ENCODE results near the gene CPHXL. TPM values are rescaled to one million over a fixed set of nuclear protein-coding genes. Genes with fewer than 3 reads are reported as not detected.

Gene CPHXL
- not detected for total RNA-seq
- long read RNA-seq, result 0 reads

DNA sequence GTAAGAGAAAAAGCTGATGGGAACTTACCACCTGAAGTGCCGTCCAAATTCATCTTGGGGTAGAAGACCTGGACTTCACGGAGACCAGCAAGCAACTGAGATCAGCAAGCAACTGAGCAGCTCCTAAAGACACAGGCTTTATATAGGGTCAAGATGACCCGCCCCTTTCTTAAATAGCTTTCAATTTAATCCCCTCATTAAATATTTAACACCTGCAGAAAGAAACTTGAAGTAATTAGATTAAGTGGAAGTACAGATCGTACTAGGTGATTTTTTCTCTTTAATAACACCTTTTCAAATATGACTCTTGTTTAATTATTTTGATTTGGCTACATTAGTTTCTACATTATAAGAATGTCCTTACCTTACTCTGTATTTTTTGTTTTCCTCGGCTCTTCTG lies at the start of gene CPHXL:
TSS of gene CPHXL (minus strand) at position 101 of the 400 bp plus-strand sequence. CDS start at position 53, 48 bp downstream.
- intact Hi-C loops (cut with DNase I, micrococcal nuclease), result no loop called here
- ATAC-seq, result no peak

DNA sequence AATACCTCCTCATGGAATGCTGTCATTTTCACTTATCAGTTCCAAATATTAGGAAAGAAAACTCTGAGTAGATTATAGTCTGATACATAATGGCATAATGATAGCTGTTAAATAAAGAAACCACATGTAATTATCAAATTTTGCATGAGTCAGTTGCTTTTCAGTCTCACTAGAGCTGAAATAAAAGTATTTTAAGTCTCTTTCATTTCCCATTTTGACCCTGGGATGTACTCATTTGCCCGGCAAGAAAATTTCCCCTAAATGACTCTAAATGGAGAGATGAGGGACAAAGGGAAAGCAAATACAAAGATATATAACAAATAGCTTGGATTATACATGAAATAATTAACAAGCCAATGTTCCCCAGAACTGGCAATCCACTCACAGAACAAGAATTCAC lies 47.9 kb upstream of the CPHXL start:
- DNase-seq, result no peak
- intact Hi-C loops (cut with DNase I, micrococcal nuclease), result no loop called here
- ATAC-seq, result no peak

More for the DNA sequence above, at the start of gene CPHXL:
- no peak for DNase-seq

DNA sequence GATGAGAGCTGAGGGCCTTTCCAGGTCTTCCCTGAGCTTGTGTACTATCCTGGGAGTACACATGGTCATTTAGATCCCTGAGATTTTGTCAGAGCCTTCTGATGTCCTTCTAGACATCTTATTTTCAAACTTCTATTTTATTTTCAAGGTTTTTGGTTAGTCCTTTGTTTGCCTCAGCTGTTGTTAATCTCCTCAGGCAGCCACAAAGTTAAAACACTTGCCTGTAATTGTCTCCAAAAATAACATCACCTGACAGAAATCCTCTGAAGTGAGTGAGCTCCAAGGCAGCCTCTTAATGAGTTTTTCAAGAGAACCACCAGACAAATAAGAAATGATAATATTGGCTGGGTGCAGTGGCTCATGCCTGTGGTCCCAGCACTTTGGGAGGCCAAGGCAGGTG lies 43.8 kb upstream of the CPHXL start:
- no peak for ATAC-seq
- DNase-seq, result no peak
- intact Hi-C loops (cut with DNase I, micrococcal nuclease), result no loop called here

DNA sequence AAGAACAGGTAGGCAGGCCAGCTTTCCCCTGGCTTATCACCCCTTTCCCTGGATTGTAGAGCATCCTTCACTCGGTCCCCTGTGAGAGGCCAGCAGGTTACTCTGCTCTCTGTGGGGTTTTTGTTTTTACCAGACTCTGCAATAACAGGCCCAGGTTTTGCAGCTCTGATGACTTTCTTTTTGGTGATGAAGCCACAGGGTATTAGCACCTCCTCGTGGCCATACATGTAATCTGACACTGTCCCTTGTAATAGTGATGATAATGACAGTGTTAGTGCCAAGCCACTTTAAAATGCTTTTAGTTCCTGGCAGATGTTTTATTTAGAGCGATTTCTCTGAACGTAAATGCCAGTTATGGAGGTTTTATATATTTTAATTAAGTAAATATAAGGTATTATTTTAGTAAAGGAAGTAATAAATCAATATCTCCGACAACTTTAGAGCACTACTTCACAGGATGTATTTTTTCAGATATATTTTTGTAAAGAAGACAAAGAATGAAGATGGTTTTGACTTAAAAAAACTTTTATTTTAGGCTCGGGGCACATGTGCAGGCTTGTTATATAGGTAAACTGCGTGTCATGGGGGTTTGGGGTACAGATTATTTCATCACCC lies 38.0 kb upstream of the CPHXL start:
- ATAC-seq (peak; percentile 95), DNase-seq (peak; percentile 37 to 54)
- intact Hi-C loops (cut with DNase I, micrococcal nuclease), result loop anchor here in 1 of 2 donors (5.0 kb wide), 1 partner anchor 292 kb away; no protein-coding TSS in a partner anchor

DNA sequence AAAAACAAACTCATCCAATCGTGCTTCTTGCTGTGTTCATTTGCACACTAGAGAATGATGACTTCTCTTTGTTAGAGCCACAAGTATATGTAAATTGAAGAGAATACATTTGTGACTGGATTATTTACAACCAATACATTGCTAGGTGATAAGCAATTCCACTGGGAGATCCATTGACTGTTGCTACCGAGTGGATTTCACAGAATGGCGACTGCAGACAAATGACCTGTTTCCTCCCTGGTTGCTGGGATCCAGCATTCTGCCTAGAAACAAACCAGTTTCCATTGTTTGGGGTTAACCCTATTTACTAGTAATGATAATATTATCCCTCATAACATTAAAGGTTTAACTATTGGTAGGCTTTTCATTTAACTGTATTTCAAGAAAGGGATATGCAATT lies 36.9 kb upstream of the CPHXL start:
- DNase-seq (no peak), ATAC-seq (no peak)
- intact Hi-C loops (cut with DNase I, micrococcal nuclease), result loop anchor here in 1 of 2 donors (5.0 kb wide), 1 partner anchor 291 kb away; no protein-coding TSS in a partner anchor

DNA sequence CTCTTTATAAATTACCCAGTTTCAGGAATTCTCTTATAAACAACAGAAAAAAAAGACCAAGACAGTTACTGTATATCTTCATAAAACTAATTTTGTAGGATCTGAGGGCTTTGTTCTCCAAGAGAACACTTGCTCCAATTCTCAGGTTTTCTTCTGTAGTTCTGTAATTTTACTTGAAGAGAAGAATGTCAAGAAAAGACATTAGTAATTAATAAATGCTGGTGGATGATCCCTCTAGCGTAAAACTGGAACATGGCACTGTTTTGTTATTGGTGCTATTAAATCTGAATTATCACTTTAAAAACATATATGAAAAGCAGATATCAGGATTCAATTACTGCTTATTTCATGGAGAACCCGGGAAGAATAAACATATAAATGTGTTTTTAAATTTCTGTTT lies 36.5 kb upstream of the CPHXL start:
- intact Hi-C loops (cut with DNase I, micrococcal nuclease), result loop anchor here in 1 of 2 donors (5.0 kb wide), 1 partner anchor 290 kb away; no protein-coding TSS in a partner anchor
- DNase-seq, result no peak
- ATAC-seq, result no peak

DNA sequence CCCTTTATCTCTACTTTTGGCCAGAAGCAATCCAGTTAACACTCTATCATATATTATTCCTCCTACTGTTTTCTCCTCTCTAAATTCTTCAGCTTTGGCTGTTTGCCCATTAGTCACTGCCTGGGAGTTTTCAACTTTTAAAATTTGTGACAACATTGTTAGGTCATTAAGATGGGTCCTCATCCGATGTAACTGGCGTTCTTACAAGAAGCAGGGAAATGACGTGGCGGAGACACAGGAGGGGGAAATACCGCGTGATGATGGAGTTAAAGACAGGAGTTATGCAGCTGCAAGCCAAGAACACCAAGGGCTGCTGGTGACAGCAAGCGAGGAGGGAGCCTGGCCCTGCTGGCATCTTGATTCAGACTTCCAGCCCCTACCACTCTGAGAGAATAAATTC lies 34.8 kb upstream of the CPHXL start:
- intact Hi-C loops (cut with DNase I, micrococcal nuclease), result loop anchor here in 1 of 2 donors (5.0 kb wide), 1 partner anchor 289 kb away; no protein-coding TSS in a partner anchor
- DNase-seq, result no peak
- ATAC-seq, result no peak

DNA sequence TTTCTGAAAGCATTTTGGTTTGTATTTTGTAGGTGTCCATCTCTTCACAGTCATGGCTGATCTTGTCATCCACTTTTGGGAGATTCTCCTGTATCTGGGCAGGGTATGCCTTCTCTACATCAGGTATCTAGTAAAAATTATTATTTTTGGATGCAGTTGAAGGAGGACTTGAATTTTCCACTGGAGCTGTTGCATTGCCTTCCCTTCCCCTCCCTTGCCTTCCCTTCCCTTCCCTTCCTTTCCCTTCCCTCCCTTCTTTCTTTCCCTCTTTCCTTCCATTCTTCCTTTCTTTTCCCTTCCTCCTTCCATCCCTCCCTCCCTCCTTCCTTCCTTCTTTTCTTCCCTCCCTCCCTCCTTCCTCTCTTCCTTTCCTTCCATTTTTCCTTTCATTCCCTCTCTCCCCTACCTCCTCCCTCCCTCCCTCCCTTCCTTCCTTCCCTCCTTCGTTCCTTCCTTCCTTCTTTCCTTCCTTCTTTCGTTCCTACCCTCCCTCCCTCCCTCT lies 33.8 kb upstream of the CPHXL start:
- no peak for DNase-seq
- no peak for ATAC-seq
- intact Hi-C loops (cut with DNase I, micrococcal nuclease), result loop anchor here in 1 of 2 donors (5.0 kb wide), 1 partner anchor 288 kb away; no protein-coding TSS in a partner anchor

DNA sequence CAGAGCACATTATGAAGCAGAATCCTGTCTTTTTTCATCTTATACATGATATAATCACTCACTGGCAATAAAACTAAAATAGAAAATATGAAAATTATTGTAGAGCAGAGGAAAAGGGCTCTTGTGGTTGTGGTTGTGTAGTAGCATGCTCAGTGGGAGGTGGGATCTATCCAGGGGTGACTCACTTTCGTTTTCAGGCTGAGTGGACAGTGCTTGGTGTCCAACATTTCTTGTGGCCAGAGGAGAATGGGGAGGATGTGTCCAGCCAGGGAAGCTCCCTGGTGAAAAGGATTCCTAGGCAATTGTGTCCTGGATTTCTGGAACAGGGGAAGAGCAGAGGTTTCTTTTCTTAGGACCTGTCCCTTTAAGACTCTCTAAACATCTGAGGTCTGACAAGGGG lies 31.9 kb upstream of the CPHXL start:
- DNase-seq (no peak), ATAC-seq (no peak)
- intact Hi-C loops (cut with DNase I, micrococcal nuclease), result no loop called here

DNA sequence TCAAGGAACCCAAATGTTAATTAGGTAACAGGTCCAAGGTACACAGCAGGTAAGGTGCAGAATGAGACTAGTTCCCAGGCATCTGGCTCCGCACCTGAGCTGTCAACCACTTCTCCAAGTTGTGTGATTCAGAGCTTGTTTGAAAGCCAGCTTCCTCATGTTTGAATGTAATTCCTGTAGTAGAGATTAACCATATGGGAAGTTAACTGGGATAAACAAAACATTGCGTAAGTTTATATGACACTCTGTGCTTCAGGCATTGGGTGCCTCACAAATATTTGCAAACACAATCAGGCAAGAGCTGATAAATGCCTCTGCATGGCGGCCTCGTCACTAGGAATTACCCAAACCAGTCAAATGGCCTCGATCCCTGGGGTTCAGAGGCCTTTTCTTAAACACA lies 27.9 kb upstream of the CPHXL start:
- intact Hi-C loops (cut with DNase I, micrococcal nuclease), result no loop called here
- peak; percentile 87 for ATAC-seq
- peak in 1 of 2 donors; percentile 37 for DNase-seq

DNA sequence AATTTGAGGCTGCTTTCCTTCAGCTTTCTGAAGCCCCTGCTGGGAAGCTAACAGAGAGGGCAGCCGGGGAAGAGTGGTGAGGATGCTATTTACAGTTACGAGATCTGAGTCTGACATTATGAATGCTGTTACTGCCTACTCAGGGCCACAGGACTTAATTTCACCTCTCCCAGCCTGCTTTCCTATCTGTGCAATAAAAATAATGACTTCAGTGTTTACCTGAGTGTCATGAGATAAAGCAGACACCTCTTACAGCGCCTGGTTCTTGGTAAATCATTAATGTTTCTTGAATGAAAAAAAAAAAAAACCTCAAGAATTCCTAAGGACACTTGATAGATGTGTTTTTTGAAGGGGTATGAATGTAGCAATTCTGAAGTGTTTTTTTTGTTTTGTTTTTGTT lies 24.2 kb upstream of the CPHXL start:
- DNase-seq (no peak), ATAC-seq (peak; percentile 86)
- intact Hi-C loops (cut with DNase I, micrococcal nuclease), result no loop called here

DNA sequence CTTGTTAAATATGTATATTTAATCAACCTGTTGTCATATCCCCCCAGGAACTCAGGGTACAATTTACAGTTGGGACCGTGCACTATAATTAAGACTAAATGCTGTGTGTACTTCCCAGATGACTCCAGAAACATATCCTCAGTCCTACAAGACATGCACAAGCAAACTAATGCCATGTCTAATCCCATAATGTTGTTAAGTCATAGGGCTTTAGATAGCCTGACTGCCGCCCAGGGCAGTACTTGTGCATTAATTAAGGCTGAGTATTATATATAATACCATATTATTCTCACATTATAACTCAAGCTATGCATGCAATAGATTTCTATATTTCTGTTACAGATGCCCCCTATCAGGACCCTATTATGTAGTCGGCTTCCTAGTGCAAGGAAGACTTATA lies 20.1 kb upstream of the CPHXL start:
- intact Hi-C loops (cut with DNase I, micrococcal nuclease), result no loop called here
- ATAC-seq (no peak), DNase-seq (no peak)

DNA sequence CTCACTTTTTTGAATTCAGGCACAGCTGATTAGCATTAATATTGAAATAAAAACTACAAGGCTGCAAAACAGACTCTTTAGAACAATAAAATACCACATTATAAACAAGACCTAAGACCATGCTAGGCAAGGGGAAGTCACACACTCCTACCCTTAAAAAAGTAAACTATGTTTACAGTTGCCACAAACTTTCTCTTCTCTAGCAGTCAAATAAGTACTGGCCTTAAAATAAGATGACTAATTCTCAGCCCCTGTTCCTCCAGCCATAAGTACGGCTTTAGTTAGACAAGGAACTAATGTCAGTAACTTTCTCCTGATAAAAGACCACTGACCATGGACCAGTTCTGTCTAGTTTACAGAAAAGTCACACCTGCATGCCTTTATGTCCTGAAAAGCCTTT lies 19.5 kb upstream of the CPHXL start:
- intact Hi-C loops (cut with DNase I, micrococcal nuclease), result no loop called here
- no peak for ATAC-seq

DNA sequence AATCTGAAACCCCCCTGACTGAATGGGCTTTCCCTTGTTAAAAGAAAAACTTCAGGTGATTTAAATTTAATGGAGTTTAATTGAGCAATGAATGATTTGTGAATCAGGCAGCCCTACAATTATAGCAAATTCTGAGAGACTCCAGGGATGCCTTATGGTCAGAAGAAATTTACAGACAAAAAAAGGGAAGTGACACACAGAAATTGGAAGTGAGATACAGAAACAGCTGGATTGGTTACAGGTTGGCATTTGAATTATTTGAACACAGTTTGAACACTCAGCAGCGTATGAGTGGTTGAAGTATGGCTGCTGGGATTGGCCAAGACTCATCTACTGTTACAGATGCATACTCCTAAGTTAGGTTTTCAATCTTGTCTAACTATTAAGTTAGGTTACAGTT lies 19.0 kb upstream of the CPHXL start:
- intact Hi-C loops (cut with DNase I, micrococcal nuclease), result no loop called here
- ATAC-seq (no peak), DNase-seq (no peak)

More for the DNA sequence above, 19.5 kb upstream of the CPHXL start:
- DNase-seq, result no peak

DNA sequence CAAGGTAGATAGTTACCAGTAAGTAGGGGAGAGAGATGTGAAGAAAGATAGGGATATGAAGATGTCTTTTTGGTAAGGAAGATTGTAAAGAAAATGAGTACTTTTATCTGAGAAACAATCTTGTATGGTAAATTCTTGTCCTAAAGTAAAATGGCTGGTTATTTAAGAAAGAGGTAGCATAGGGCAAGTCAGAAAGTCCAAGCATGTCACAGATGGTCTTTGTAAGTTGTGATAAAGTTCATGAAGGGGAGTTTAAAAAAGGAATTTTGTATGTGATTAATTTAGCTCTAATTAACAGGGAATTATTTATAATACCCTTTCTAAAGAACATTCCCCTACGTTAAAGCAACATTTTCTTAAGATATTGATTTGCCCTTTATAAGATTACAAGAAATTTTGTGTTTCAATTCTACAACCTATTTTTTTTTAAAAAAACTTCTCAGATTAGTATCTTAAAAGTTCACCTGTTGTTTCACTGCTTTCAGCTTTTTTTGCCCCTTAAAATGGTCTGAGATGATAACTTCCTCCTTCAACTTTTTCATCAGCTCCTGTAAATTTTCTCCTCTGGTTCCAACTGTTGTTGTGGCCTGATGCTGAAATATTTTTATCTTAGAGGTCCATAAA lies 16.2 kb upstream of the CPHXL start:
- intact Hi-C loops (cut with DNase I, micrococcal nuclease), result no loop called here
- no peak for DNase-seq
- no peak for ATAC-seq

DNA sequence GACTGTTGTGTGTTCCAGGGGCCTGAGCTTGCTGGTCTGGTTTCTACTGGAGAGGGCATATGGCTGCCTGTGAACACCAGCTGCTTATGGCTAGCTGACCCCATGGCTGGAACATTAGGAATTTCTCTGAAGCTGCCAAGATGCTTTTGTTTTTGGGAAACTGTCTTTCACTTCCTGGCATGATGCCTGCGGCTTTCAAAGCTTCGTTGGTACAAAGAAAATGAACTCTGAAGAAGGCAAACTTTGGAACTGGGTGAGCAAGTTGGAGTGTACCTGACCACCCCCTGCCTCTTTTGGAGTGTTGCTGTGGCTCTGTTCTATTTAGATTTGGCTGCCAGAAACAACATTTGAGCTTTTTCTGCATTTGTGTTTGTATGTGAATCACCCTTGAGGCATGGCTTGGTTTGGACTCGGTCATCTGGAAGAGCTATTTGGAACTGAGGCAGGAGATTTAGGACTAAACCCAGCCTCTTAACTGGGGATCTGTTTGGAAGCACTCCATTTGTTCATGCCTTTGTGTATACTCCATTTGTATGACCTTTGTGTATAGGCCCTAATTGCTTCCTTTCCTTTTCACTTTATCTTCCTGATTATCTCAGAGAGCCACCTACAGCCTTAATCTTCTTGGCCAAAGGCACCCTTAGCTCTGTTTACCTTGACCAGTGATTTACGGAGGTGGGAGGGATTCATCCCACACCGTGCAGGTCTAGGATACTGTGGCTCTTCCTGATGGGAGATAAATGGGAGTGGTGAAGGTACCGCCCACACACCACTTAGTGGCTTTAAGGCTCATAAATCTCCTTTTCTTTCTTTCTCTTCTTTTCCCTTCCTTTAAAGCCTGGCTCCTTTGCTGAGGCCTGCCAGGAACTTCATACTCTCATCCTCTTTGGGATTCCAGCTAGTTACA lies 7.3 kb upstream of the CPHXL start:
- DNase-seq (peak in 1 of 2 donors; percentile 11), ATAC-seq (peak; percentile 89)
- intact Hi-C loops (cut with DNase I, micrococcal nuclease), result no loop called here

DNA sequence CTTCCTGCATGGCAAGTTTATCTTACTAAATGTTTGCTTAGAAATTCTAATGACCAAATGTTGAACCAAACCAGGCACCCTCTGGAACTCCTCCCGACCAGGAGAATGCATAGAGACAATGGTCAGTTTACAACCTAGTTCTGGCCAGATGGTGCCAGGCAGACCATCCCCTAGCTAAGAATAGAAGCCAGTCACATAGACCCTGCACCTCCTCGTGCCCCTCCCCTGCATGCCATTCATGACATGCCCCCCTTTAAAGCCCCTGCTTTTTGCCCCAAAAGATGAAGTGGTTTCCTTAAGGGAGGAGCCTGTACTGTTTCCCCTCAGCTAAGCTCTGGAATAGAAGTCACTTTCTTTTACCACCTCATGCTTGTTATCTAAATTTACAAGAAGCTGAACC lies 6.6 kb upstream of the CPHXL start:
- DNase-seq, result no peak
- intact Hi-C loops (cut with DNase I, micrococcal nuclease), result no loop called here
- ATAC-seq, result peak; percentile 28

DNA sequence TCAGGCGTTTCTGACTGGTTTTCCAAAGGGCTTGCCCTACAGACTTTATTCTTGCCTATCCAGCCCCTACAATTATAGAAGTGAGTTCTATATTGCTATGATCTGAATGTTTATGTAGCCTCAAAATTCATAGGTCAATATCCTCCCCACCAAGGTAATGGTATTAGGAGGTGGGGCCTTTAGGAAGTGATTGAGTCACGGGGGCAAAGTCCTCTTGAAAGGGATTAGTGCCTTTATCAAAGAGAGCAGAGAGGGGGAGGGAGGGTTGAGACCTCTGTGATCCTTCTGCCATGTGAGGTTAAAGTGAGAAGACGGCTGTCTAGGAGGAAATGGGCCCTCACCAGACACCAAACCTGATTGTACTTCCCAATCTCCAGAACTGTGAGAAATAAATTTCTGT lies 931 bp upstream of the CPHXL start:
- DNase-seq (no peak), ATAC-seq (peak; percentile 74)
- intact Hi-C loops (cut with DNase I, micrococcal nuclease), result no loop called here

DNA sequence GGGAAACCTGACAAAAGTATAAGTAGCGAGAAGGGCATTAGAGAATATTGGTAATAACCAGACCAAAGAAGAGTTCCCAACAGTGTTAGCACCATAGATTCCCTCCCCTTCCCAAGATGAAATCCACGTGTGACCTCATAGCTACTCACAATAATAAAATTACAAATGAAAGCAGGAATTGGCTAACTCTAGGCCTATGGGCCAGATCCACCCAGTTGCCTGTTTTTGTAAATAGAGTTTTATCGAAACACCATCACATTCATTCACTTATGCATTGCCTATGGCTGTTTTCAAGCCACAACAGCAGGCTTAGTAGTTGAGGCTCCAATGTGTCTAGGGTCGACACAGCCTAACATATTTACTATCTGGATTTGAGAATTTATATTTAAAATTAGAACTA lies 7.8 kb downstream of the CPHXL start:
- intact Hi-C loops (cut with DNase I, micrococcal nuclease), result no loop called here
- DNase-seq, result no peak
- no peak for ATAC-seq
